Superior temporal gyrus (tissue), 1 donor: ENCODE data around the gene SMC1B.
"Not testable (repeated sequence)": the region's sequence is repeated elsewhere in the genome, so short reads cannot be mapped to it uniquely, and the experiment has no call there.

Experiments used
- DNase-seq: peaks from one replicate; pipeline ENCODE4 v3.0.0-alpha.2; 2016; ENCODE audit errors: extremely low spot score

The SMC1B gene

DNA sequence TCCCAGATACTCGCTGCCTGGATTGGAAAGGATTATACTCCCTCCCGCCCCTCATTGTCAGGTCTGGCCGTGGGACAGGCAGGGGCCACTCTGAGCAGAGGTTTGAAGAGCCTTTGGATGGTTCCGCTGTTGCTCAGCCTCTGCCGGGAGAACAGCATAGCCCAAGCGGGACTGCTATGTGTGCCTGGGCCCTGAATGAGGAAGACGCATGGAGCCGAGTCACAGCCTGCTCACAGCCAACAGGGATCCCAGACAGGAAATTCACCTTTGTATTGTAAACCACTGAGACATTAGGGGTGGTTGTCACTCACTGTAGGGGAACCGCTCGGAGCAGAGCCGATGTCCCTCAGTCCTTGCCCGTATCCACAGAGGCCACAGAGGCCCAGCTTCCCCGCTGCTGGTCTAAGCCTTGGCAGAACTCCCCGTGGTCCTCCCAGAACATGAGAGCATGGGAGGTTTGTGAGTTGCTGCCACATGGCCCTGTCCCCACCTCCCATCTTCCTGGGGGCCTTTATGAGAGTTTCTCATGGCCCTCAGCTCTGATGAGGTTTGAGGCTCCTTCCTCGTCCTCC lies 114.4 kb downstream of the SMC1B start:
- no peak for DNase-seq

DNA sequence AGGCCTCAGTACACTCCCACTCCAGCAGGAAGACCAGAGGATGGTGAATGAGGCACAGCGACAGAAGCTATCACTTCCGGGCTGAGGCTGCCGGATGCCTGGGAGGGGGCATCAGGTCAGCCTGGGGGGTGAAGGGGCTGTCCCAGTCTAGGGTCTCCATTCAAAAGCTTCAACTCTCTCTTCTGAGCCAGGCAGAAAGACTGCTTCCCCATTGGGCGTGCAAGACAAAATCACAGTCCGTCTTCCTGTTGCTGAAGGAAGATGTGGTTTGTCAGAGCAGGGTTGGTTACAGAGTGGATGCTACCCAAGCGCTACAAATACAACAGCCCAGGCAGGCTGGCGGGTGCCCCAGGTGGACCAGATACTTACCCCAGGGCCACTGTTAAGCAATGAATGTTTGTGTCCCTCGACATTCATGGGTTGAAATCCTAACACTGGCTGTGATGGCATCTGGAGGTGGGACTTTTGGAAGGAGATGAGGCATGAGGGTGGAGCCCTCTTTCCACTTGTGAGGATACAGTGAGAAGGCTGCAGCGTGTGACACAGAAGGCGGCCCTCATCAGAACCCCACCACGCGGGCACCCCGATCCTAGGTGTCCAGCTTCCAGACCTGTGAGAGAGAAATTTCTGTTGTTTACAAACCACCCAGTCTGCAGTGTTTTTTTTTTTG lies 116.6 kb downstream of the SMC1B start:
- no peak for DNase-seq

DNA sequence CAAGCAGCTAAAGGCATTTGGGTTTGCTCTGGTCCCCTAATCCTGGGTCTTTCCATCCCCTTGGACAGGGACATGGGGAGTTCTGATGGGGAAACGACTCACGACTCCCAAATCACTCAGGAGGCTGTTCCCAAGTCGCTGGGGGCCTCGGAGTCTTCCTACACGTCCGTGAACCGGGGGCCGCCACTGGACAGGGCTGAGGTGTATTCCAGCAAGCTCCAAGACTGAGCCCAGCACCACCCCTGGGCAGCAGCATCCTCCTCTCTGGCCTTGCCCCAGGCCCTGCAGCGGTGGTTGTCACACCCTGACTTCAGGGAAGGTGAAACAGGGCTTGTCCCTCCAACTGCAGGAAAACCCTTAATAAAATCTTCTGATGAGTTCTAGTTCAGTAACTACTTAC lies 117.9 kb downstream of the SMC1B start:
- DNase-seq, result no peak

DNA sequence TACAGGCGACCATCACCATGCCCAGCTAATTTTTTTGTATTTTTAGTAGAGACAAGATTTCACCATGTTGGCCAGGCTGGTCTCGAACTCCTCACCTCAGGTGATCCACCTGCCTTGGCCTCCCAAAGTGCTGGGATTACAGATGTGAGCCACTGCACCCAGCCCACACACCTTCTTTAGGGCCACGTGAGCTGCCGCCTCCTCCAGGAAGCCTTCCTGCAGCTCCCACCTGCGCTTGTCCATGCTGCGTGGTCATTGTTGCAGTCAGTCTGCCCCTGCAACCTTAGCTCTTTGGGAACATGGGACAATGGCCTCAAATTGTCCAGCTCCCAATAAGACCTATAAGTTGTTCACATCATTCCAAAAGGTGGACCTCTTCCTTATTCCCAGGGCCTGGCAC lies 118.4 kb downstream of the SMC1B start:
- not testable (repeated sequence) for DNase-seq
